GM20431 (cell line): ENCODE results near the gene IQCK.
"Not testable (repeated sequence)": the region's sequence is repeated elsewhere in the genome, so short reads cannot be mapped to it uniquely, and the experiment has no call there.

Experiments used
- in situ Hi-C: fragments of 300-500 bp; cut with MseI, MboI; formaldehyde crosslinking; loops from one replicate; pipeline ENCODE4 v1.15.0; 2020; ENCODE audit warnings: low sequenced_read_pairs; ENCODE audit not compliant: unreplicated experiment

IQCK gene, protein sequence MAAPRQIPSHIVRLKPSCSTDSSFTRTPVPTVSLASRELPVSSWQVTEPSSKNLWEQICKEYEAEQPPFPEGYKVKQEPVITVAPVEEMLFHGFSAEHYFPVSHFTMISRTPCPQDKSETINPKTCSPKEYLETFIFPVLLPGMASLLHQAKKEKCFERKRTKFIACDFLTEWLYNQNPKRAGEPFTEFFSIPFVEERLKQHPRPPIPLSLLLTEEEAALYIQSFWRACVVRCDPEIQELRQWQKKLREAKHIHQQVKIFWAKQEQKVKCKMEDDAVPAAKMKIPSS

DNA sequence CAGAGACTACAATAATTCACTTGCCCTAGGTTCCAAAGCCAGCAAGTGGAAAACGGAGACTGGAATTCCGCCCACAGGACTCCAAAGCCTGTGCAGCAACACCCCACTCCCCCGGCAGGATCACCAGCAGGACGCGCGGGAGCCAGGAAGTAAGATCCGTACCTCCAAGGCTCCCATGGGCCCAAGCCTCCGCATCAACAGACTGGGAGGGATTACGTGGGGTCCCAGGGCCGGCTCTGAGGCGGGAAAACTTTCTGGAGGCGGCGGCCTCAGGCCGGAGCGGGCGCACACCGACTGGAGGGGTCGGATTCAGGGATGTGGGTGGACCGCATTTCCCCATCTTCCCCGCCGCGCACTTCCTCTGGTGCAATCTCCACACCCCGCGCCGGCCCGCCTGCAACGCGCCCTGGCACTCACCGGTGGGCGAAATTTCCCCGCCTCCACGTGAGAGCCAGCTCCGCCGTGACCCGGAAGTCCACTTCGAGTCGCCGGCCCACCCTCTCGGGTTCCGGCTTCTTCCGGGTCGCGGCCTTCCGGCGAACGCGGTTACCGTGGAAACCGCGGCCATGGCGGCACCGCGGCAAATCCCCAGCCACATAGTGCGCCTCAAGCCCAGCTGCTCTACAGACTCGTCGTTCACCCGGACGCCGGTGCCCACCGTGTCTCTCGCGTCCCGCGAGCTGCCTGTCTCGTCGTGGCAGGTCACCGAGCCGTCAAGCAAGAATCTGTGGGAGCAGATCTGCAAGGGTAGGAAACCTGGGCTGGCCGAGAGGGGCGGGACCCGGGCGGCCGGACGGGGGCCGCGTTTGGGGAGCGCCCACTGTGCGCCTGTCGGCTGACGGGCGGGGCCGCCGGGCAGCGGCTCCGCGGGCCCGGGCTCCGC, at the start of gene IQCK, which contains the start of gene KNOP1:
TSS of gene IQCK (plus strand) at position 531 of the 883 bp plus-strand sequence. CDS start at position 567, 36 bp downstream.
TSS of gene KNOP1 (minus strand) at position 487 of the 883 bp plus-strand sequence. CDS start 3,192 bp downstream, outside the sequence.
- in situ Hi-C loops, result no loop called here

- in situ Hi-C loops, result no loop called here
These were observed 45.7 kb upstream of the IQCK start for GRCh38 chr16:19672378-19672777.

DNA sequence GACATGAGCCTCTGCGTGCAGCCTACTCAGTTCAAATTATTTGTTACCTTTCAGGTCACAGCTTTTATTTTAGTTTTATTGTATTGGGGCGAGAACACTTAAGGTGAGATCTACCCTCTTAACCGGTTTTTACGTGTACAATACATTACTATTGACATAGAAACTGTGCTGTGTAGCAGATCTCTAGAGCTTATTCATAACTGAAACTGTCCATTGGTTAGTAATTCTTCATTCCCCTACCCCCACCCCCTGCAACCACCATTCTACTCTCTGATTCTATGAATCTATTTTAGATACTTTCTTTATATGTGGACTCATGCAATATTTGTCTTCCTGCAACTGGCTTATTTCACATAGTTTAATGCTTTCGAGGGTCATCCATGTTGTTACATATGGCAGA, 43.6 kb upstream of the IQCK start:
- in situ Hi-C loops, result no loop called here

DNA sequence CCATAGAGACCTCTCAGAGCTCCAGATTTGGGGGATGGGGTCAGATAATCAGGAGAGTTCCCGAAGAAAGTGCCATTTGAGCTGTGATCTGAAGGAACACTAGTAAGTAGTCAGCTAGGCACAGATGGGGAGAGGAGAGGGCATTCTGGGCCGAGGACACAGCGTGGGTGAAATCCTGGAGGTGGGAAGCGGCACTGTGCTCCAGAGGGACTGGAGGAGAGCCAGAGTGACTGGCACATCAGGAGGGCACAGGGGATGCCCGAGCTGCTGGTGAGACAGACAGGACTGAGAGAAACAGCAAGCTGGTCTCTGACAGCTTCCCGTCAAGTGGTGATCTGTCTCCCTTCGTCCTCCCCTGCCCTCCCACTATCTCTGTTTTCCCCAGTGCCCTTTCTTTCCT, 40.7 kb upstream of the IQCK start:
- in situ Hi-C loops, result no loop called here

- in situ Hi-C loops, result no loop called here
These were observed 39.3 kb upstream of the IQCK start for GRCh38 chr16:19678804-19679203.

DNA sequence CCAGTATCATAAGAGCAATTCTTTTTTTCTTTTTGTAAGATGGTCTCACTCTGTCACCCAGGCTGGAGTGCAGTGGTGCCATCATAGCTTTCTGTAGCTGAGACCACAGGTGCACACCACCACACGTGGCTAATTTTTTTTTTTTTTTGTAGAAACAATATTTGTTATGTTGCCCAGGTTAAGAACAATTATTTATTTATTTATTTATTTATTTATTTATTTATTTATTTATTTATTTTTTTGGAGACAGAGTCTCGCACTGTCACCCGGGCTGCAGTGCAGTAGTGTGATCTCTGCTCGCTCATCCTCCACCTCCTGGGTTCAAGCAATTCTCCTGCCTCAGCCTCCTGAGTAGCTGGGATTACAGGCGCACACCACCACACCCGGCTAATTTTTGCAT, 38.8 kb upstream of the IQCK start:
- in situ Hi-C loops, result not testable (repeated sequence)

DNA sequence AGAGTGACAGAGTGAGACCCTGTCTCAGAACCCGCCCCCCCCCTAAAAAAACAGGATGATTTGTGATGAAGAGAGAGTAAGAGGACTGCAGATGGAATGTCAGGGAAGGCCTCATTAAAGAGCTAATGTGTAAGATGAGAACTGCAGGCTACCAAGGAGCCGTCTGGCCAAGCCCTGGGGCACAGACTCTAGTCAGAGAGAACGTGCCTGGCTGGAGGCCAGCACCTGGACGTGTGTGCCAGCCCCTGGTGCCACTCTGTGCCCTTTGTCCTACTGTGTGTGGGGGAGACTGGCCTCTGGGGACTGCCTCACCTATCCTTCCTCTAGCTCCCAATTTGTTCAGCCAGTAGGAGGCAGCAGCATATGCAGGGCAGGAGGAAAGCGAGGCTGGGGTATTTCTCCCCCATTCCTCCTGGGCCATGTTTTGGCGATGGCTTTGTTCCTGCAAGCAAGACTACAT, 37.2 kb upstream of the IQCK start:
- in situ Hi-C loops, result no loop called here

DNA sequence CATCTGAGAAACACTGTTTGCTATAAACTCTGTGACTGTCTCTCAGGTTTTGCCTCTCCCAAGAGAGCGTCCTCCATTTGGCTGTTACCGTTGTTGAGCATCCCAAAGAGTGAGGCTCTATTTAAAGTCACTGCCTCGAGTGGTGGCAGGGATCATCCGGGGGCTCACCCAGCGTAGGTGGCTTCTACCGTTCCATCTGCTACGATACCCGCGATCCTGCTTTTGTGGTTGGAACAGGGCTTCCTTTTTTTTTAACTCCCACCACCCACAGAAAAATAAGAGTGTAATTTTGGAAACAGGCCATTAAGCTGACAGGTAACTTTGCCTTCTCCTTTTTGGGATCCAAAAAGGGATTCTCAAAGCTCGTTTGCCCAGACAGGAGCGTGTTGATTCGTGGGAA, 36.4 kb upstream of the IQCK start:
- in situ Hi-C loops, result no loop called here

DNA sequence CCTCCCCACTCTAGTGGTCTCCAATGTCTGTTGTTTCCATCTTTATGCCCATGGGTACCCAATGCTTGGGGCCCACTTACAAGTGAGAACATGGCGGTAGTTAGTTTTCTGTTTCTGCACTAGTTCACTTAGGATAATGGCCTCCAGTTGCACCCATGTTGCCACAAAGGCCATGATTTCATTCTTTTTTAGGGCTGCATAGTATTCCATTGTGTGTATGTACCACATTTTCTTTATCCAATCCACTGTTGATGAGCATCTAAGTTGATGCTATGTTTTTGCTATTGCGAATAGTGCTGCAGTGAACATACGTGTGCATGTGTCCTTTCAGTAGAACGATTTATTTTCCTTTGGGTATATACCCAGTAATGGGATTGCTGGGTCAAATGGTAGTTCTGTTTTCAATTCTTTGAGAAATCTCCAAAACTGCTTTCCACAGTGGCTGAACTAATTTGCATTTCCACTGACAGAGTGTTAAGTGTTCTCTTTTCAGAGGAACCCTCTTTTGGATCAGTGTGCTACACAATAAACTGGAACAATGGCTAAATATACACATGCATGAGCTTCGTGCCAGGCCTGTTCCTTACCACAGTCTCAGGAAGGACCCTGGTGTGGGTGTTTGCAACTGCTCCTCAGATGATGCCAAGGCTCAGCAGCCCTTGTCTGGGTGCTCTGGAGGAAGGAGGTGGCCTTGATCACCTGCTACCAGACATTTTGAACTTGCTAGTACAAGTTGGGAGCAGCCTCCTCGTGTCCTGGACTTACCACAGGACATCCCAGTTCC, 34.4 kb upstream of the IQCK start:
- in situ Hi-C loops, result no loop called here

DNA sequence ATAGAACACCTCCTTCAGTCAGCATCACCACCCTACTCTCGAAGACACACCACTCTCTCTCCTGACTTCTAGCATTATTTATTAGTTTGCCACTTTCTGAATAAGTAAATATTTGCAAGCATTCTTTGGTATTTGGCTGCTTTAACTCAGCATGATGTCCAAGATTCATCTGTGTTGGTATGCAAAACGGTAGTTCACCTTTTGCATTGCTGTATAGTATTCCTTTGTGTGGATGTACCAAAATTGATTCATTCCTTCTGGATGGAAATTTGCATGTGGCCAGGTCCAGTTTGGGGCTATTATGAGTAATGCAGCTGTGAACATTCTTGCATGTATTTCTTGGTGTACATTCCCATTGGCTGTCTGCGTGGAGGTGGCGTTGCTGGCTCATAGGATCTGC, 32.9 kb upstream of the IQCK start:
- in situ Hi-C loops, result no loop called here

DNA sequence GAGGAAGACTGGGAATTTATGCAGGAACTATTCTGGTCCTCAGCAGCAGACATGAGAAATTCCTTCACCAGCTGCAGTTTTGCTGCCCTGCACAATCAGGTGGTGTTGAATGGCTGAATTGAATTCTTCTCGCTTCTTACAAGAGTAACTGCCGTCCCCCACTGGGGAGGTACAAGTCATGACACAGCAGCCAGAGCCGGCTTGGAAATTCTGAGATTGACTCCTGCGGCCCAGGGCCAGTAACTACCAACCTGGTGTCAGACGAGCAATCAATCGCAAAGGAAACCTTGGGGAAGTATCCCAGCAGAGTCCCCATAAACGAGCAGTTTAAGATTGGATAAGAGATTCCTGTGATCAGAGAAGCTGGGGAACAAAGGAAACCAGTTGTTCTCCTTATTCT, 30.8 kb upstream of the IQCK start:
- in situ Hi-C loops, result no loop called here

- in situ Hi-C loops, result no loop called here
These were observed 29.6 kb upstream of the IQCK start for GRCh38 chr16:19688396-19689024.

DNA sequence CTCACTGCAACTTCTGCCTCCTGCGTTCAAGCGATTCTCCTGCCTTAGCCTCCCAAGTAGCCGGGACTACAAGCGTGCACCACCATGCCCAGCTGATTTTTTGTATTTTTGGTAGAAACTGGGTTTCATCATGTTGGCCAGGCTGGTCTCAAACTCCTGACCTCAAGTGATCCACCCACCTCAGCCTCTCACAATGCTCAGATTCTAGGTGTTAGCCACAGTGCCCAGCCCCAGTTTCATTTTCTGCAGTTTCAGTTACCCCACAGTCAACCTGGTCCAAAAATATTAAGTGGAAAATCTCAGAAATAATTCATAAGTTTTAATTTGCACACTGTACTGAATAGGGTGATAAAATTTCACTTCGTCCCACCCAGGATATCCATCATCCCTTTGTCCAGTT, 28.7 kb upstream of the IQCK start:
- in situ Hi-C loops, result no loop called here

- in situ Hi-C loops, result no loop called here
These were observed 27.9 kb upstream of the IQCK start for GRCh38 chr16:19690196-19690595.

- in situ Hi-C loops, result no loop called here
These were observed 26.8 kb upstream of the IQCK start for GRCh38 chr16:19691161-19691711.

- in situ Hi-C loops, result no loop called here
These were observed 23.1 kb upstream of the IQCK start for GRCh38 chr16:19694989-19695388.

DNA sequence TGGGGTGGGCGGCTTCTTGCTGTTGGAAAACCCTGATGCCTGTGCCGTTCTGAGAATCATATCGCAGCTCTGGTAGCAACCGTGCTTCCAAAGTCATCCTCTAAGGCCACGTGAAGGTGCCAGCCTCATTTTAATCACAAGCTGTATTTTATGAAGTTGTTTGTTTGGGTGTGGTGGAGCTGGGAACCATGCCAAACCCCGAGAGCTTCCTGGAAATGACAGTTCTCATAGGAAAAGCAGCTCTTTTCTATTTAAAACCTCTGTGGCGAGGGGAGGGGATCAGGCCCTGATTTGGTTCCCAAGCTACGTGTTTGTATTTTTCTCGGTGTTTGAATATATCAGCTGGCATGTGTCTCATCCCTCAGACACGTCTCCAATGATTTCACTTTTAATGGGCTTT, 21.7 kb upstream of the IQCK start:
- in situ Hi-C loops, result no loop called here

- in situ Hi-C loops, result no loop called here
These were observed 21.1 kb upstream of the IQCK start for GRCh38 chr16:19696961-19697360.

DNA sequence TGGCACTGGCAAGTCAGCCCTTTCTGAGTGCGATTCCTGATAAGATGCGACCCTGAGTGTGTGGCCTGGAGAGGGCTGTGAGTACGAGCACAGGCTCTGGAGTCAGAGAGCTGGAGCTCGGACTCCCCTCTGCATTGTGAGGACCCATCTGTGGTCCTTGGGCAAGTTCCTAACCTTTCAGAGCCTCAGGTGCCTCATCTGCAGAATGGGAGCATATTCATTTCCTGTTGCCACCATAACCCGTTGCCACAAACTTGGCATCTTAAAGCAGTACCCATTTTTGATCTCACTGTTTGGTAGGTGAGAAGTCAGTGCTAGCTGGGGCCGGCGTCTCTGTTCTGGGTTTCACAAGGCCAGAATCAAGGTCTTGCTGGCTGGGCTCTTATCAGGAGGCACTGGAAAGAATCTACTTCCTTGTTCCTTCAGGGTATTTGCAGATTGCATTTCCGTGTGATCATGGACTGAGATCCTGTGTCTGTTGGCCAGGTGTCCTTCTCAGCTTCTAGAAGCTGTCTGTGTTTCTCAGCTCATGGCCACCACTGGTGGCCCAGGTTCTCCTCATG, 20.2 kb upstream of the IQCK start:
- in situ Hi-C loops, result no loop called here
